Astrocyte (in vitro differentiated cells and primary cell): ENCODE results near the gene STK4.

Source experiments
- EZH2 ChIP-seq: IDR thresholded peaks from 2 replicates; pipeline ENCODE4 v1.6.1; 2012; ENCODE audit warnings: mild to moderate bottlenecking, low read length, inconsistent platforms; ENCODE audit not compliant: insufficient read depth
- TF ChIP-seq, protein P1 (sequence below): IDR thresholded peaks from 2 replicates; pipeline ENCODE4 v1.5.1; 2011; ENCODE audit warnings: low read depth, mild to moderate bottlenecking, inconsistent platforms, low read length, moderate library complexity; ENCODE audit not compliant: insufficient read depth

DNA sequence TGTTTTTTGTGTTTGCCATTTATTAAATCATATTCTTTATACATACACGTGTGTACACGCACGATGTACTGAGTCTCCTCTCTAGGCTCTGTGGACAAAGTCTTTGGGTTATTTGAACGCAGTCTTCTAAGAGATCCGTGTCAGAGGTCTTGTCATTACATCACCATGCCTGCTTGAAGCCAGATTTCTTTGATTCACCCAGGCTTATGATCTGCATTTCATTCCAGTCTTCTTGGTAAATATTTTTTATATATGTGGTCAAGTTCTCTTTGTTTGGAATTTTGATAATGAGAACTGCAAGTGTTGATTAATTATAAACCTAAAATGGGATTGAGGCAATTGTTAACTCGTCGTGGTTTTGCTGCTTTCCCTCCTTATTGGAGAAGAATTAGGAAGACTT is 100.1 kb downstream of the STK4 start:
- TF ChIP-seq, protein P1, sequence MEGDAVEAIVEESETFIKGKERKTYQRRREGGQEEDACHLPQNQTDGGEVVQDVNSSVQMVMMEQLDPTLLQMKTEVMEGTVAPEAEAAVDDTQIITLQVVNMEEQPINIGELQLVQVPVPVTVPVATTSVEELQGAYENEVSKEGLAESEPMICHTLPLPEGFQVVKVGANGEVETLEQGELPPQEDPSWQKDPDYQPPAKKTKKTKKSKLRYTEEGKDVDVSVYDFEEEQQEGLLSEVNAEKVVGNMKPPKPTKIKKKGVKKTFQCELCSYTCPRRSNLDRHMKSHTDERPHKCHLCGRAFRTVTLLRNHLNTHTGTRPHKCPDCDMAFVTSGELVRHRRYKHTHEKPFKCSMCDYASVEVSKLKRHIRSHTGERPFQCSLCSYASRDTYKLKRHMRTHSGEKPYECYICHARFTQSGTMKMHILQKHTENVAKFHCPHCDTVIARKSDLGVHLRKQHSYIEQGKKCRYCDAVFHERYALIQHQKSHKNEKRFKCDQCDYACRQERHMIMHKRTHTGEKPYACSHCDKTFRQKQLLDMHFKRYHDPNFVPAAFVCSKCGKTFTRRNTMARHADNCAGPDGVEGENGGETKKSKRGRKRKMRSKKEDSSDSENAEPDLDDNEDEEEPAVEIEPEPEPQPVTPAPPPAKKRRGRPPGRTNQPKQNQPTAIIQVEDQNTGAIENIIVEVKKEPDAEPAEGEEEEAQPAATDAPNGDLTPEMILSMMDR = no peak
- no peak for TF ChIP-seq EZH2
